ENCODE measurements around the gene CCDC170.
"Not testable (repeated sequence)": the region's sequence is repeated elsewhere in the genome, so short reads cannot be mapped to it uniquely, and the experiment has no call there.

- not testable (repeated sequence) for TF ChIP-seq ERF (CRISPR knock-in tag; IDR thresholded peaks at IDR 0.05); CTCF (IDR thresholded peaks at IDR 0.05 in 2 of 3, conservative IDR thresholded peaks at IDR 0.05 in 1 of 3; ENCODE audit: insufficient read depth in 2 of 3, low read depth in 1 of 3, low read length in 3 of 3); EP300 (IDR thresholded peaks at IDR 0.05; ENCODE audit: low read length)
Observed at GRCh38 chr6:151455751-151456398, 37.9 kb upstream of the CCDC170 start.
